Calu3 (cell line): ENCODE measurements around the gene SLC6A6. TPM values are rescaled to one million over a fixed set of nuclear protein-coding genes. Genes with fewer than 3 reads are reported as not detected.
A peak's percentile ranks its signal among the peaks of the same experiment; 100 is the strongest.

Experiments
- BruUV-seq: library from RNA; stranded (reverse); fragments of 400-500 nt; replicated peaks from 2 replicates; lab custom pipeline; 2021; lab: Mats Ljungman, UMichigan
- CTCF ChIA-PET: fragments of 300-600 bp; sonication (Branson Sonifier 250); formaldehyde crosslinking; loops from one replicate; lab custom pipeline; 2022; ENCODE audit warnings: antibody characterized with exemption; lab: Charles Lee
- DNase-seq: peaks from one replicate; pipeline ENCODE4 v3.0.0; 2022
- H3K27ac Mint-ChIP-seq: one replicate; pipeline ENCODE4 v1.8.0; 2022; ENCODE audit warnings: mixed read lengths; ENCODE audit not compliant: unreplicated experiment
- H3K27me3 Mint-ChIP-seq: one replicate; pipeline ENCODE4 v1.8.0; 2022; ENCODE audit warnings: mixed read lengths; ENCODE audit not compliant: unreplicated experiment
- H3K36me3 Mint-ChIP-seq: one replicate; pipeline ENCODE4 v1.8.0; 2022; ENCODE audit warnings: mild to moderate bottlenecking, moderate library complexity, mixed read lengths; ENCODE audit not compliant: insufficient read depth, unreplicated experiment
- H3K4me1 Mint-ChIP-seq: one replicate; pipeline ENCODE4 v1.8.0; 2022; ENCODE audit warnings: mild to moderate bottlenecking, low read depth, mixed read lengths; ENCODE audit not compliant: unreplicated experiment
- H3K4me3 Mint-ChIP-seq: one replicate; pipeline ENCODE4 v1.8.0; 2022; ENCODE audit warnings: mild to moderate bottlenecking, low read depth, moderate library complexity, mixed read lengths; ENCODE audit not compliant: unreplicated experiment
- H3K9me3 Mint-ChIP-seq: one replicate; pipeline ENCODE4 v1.8.0; 2022; ENCODE audit warnings: low read depth, mixed read lengths; ENCODE audit not compliant: unreplicated experiment
- CTCF ChIP-seq: fragments of 200-600 bp; IDR thresholded peaks from one replicate; pipeline ENCODE4 v1.8.0; 2022; ENCODE audit warnings: antibody characterized with exemption; ENCODE audit not compliant: unreplicated experiment
- intact Hi-C: fragments of 100-400 bp; cut with micrococcal nuclease; formaldehyde crosslinking; loops from one replicate; pipeline ENCODE4 v1.10.0; 2022; ENCODE audit not compliant: unreplicated experiment
- total RNA-seq: library from RNA; stranded (reverse); gene quantifications from 2 replicates; pipeline ENCODE4 v1.2.3, GENCODE V29; 2022

SLC6A6 gene
- total RNA-seq, 1 experiment from 2014 or later: 46.3 TPM

DNA sequence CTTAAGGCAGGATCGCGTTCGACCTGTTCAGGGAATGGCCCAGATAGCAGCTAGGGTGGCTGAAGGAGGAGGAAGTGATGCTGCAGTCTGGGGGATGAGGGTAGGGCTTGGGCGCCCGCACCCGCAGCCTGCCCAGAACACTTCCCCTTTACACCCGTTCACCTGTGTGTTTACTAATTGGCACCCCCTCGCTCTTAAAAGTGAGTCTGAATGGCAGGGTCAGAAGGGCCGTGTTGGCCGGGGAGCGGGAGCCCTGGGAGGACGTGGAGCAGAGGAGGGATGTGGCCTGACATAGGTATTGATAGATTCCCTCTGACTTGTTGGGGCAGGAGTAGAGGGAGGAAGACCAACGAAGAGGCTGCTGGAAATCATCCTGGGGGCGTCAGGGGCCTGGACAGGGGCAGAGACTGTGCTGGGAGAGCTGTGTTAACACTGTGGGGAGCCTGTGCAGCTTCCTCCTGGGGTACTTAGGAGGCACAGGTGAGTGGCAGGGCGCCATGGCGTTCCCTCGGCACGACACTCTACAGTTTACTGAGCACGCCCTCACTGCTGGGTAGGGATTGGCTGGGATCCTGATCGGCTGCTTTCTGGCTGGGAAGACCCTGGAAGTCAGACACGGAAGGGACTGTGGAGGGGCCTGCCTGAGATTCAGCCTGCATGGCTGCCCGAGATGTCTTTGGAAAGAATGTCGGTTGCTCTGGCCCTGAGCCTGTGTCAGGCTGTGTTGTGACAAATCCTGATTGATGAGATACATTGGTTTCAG lies 51.7 kb downstream of the SLC6A6 start:
- DNase-seq: no peak
- no peak for TF ChIP-seq CTCF
- no TSS peak for BruUV-seq
- Mint-ChIP-seq H3K27ac (peak overlapping the region; percentile 80), H3K4me3 (no peak overlapping the region), H3K4me1 (peaks cover 67% of the 10 kb centered on the region), H3K36me3 (peaks cover 58% of the 10 kb centered on the region), H3K9me3 (no peaks in the 10 kb centered on the region), H3K27me3 (no peaks in the 10 kb centered on the region)
- CTCF ChIA-PET: no interaction called here
- intact Hi-C loops: loop anchor here (2.0 kb wide), 1 partner anchor 15 kb away; no protein-coding TSS in a partner anchor

GRCh38 chr3:14454639-14455310 lies 52.4 kb downstream of the SLC6A6 start:
- Mint-ChIP-seq H3K27ac (no peak overlapping the region), H3K9me3 (no peaks in the 10 kb centered on the region), H3K4me1 (peaks cover 72% of the 10 kb centered on the region), H3K36me3 (peaks cover 62% of the 10 kb centered on the region), H3K27me3 (no peaks in the 10 kb centered on the region), H3K4me3 (no peak overlapping the region)
- BruUV-seq: no TSS peak
- no peak for DNase-seq
- CTCF ChIA-PET: interaction anchor here (0.9 kb wide), 1 partner anchor 251 kb away, joined by 3 read pairs; no protein-coding TSS in a partner anchor
- intact Hi-C loops: no loop called here
- TF ChIP-seq CTCF: no peak

- H3K4me1 Mint-ChIP-seq: peaks cover 81% of the 10 kb centered on the region
Observed at GRCh38 chr3:14455571-14456317, 53.3 kb downstream of the SLC6A6 start.

More at GRCh38 chr3:14455571-14456317, 53.3 kb downstream of the SLC6A6 start:
- H3K4me3 Mint-ChIP-seq: no peak overlapping the region
- H3K27me3 Mint-ChIP-seq: no peaks in the 10 kb centered on the region
- peak; percentile 56 for DNase-seq
- H3K27ac Mint-ChIP-seq: peak overlapping the region; percentile 60
- intact Hi-C loops: no loop called here
- TF ChIP-seq CTCF: no peak
- H3K9me3 Mint-ChIP-seq: no peaks in the 10 kb centered on the region
- peaks cover 68% of the 10 kb centered on the region for H3K36me3 Mint-ChIP-seq
- CTCF ChIA-PET: interaction anchor here (0.9 kb wide), 1 partner anchor 252 kb away, joined by 3 read pairs; no protein-coding TSS in a partner anchor
- BruUV-seq: no TSS peak
